PC-3 (cell line): Measurements from ENCODE around the gene PACRG. TPM values are rescaled to one million over a fixed set of nuclear protein-coding genes. Genes with fewer than 3 reads are reported as not detected.
A peak's percentile ranks its signal among the peaks of the same experiment; 100 is the strongest.

Source experiments
- ATAC-seq: fragments of 200-7000 bp; cut with Tn5 transposase; 2 replicates; pipeline ENCODE4 v1.9.1; 2020; ENCODE audit warnings: mild to moderate bottlenecking, moderate library complexity
- BruUV-seq: library from RNA; stranded (reverse); fragments of 400-500 nt; replicated peaks from 2 replicates; lab custom pipeline; 2021; lab: Mats Ljungman, UMichigan
- CTCF ChIA-PET: fragments of 300-600 bp; sonication (Branson Sonifier 250); formaldehyde crosslinking; loops from one replicate; lab custom pipeline; 2022; ENCODE audit warnings: antibody characterized with exemption; lab: Charles Lee
- POLR2A ChIA-PET: fragments of 300-600 bp; sonication (Branson Sonifier 250); formaldehyde crosslinking; loops from one replicate; lab custom pipeline; 2022; ENCODE audit warnings: antibody characterized with exemption; ENCODE audit not compliant: unreplicated experiment; lab: Charles Lee
- DNase-seq: peaks from one replicate; pipeline ENCODE4 v3.0.0-alpha.2; 2015
- H2AFZ ChIP-seq: fragments of 300-600 bp; sonication (generic); 2 replicates; pipeline ENCODE4 v1.6.0; 2016; ENCODE audit warnings: antibody characterized with exemption, low read length
- H3F3A ChIP-seq: fragments of 300-600 bp; sonication (generic); one replicate; pipeline ENCODE4 v1.6.0; 2017; ENCODE audit warnings: antibody characterized with exemption, low read length, control low read depth, mild to moderate bottlenecking; ENCODE audit not compliant: unreplicated experiment
- H3K27ac ChIP-seq: fragments of 300-600 bp; sonication (generic); 2 replicates; pipeline ENCODE4 v1.5.1; 2016; ENCODE audit warnings: mild to moderate bottlenecking, low read length
- H3K27me3 ChIP-seq: fragments of 300-600 bp; sonication (generic); 2 replicates; pipeline ENCODE4 v1.6.1; 2016; ENCODE audit warnings: low read length, mixed read lengths
- H3K36me3 ChIP-seq: fragments of 300-600 bp; sonication (generic); 2 replicates; pipeline ENCODE4 v1.6.1; 2016; ENCODE audit warnings: low read depth, mixed run types, low read length, mixed read lengths
- H3K4me1 ChIP-seq: fragments of 300-600 bp; sonication (generic); 2 replicates; pipeline ENCODE4 v1.5.1; 2016; ENCODE audit warnings: low read length; ENCODE audit not compliant: insufficient read depth
- H3K4me2 ChIP-seq: fragments of 300-600 bp; sonication (generic); 2 replicates; pipeline ENCODE4 v1.6.0; 2016; ENCODE audit warnings: low read length
- H3K4me3 ChIP-seq: fragments of 300-600 bp; sonication (generic); 2 replicates; pipeline ENCODE4 v1.5.1; 2016; ENCODE audit warnings: mild to moderate bottlenecking, low read length, mixed read lengths
- H3K79me2 ChIP-seq: fragments of 300-600 bp; sonication (generic); 2 replicates; pipeline ENCODE4 v1.6.1; 2017; ENCODE audit warnings: low read length, mixed read lengths
- H3K9ac ChIP-seq: fragments of 300-600 bp; sonication (generic); 2 replicates; pipeline ENCODE4 v1.6.0; 2016; ENCODE audit warnings: mild to moderate bottlenecking, low read length
- H3K9me2 ChIP-seq: fragments of 300-600 bp; sonication (generic); replicated peaks from 2 replicates; pipeline ENCODE4 v1.6.1; 2016; ENCODE audit warnings: mixed run types, low read length, mixed read lengths
- H3K9me3 ChIP-seq: fragments of 300-600 bp; sonication (generic); 2 replicates; pipeline ENCODE4 v1.6.1; 2016; ENCODE audit warnings: low read length, mixed read lengths
- H4K20me1 ChIP-seq: fragments of 300-600 bp; sonication (generic); 2 replicates; pipeline ENCODE4 v1.6.1; 2016; ENCODE audit warnings: low read length, mixed read lengths
- EZH2 ChIP-seq: fragments of 300-600 bp; sonication (generic); IDR thresholded peaks from one replicate; pipeline ENCODE4 v1.6.1; 2017; ENCODE audit warnings: antibody characterized with exemption, mild to moderate bottlenecking, low read length; ENCODE audit not compliant: unreplicated experiment
- EZH2phosphoT487 ChIP-seq: fragments of 300-600 bp; sonication (generic); IDR thresholded peaks from 2 replicates; pipeline ENCODE4 v1.6.1; 2018; ENCODE audit warnings: mild to moderate bottlenecking, antibody characterized with exemption, low read length, borderline replicate concordance
- intact Hi-C: fragments of 100-400 bp; cut with micrococcal nuclease; formaldehyde crosslinking; loops from 2 replicates; pipeline ENCODE4 v1.9.0; 2023
- total RNA-seq: library from RNA; depleted of rRNA; stranded (reverse); fragments of >200 nt; gene quantifications from 2 replicates; pipeline ENCODE4 v1.2.3, GENCODE V29; 2014
- TF ChIP-seq, protein P1 (sequence below): fragments of 300-600 bp; sonication (generic); conservative IDR thresholded peaks from 2 replicates; pipeline ENCODE4 v1.5.1; 2017; ENCODE audit warnings: antibody characterized with exemption, low read depth, mild to moderate bottlenecking, low read length

Gene PACRG
- total RNA-seq, 1 experiment from 2014 or later: not detected

DNA sequence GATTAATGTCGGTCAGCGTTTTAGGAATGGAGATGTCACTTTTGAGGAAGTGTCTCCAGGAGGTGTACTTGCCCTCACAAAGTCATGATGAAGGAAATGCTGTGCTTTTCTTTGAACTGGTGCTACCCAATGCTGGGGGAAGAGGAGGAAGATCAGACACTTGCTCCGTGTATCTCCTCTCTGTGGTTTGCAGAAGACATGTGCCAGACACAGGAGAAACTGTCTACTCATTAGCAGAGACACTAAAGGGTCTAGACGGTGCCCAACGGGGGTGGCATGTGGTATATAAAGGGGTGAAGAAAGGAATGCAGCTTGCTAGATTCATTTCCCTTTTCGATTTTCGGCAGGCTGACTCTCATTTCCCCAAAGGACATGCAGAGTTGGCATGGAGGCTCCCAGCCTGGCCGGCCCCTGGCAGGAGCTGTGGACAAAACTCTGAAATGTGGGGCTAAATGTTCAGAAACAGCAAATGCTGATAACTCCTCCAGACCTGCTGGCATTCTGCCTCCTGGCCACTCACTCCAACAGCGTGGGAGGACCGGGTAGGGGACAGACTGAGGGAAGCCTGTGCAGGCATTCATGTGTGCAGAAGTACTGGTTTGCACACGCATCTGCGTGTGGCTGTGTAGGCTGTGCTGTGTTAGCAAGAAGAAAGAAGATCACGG is 627.1 kb downstream of the PACRG start:
- Histone ChIP-seq H3F3A (no peaks in the 10 kb centered on the region), H3K4me3 (peak overlapping the region; percentile 54; the same call in 1 of the 2 replicates), H3K4me1 (peaks cover 39% of the 10 kb centered on the region), H2AFZ (peak overlapping the region; percentile 34), H4K20me1 (no peaks in the 10 kb centered on the region), H3K9ac (peak overlapping the region; percentile 25; the same call in 1 of the 2 replicates), H3K79me2 (no peaks in the 10 kb centered on the region), H3K9me2 (no peaks in the 10 kb centered on the region), H3K4me2 (peak overlapping the region; percentile 75), H3K9me3 (no peaks in the 10 kb centered on the region), H3K27me3 (no peaks in the 10 kb centered on the region), H3K27ac (peak overlapping the region; percentile 76), H3K36me3 (no peaks in the 10 kb centered on the region)
- BruUV-seq: no TSS peak
- intact Hi-C loops: loop anchor here (1.0 to 5.0 kb wide), 2 partner anchors 31 to 52 kb away; no protein-coding TSS in a partner anchor
- ChIA-PET POLR2A (no interaction called here), CTCF (no interaction called here)
- peak; percentile 27 for ATAC-seq
- DNase-seq: peak; percentile 42
- TF ChIP-seq EZH2 (no peak), EZH2phosphoT487 (no peak)
- TF ChIP-seq, protein P1, sequence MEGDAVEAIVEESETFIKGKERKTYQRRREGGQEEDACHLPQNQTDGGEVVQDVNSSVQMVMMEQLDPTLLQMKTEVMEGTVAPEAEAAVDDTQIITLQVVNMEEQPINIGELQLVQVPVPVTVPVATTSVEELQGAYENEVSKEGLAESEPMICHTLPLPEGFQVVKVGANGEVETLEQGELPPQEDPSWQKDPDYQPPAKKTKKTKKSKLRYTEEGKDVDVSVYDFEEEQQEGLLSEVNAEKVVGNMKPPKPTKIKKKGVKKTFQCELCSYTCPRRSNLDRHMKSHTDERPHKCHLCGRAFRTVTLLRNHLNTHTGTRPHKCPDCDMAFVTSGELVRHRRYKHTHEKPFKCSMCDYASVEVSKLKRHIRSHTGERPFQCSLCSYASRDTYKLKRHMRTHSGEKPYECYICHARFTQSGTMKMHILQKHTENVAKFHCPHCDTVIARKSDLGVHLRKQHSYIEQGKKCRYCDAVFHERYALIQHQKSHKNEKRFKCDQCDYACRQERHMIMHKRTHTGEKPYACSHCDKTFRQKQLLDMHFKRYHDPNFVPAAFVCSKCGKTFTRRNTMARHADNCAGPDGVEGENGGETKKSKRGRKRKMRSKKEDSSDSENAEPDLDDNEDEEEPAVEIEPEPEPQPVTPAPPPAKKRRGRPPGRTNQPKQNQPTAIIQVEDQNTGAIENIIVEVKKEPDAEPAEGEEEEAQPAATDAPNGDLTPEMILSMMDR: no peak

DNA sequence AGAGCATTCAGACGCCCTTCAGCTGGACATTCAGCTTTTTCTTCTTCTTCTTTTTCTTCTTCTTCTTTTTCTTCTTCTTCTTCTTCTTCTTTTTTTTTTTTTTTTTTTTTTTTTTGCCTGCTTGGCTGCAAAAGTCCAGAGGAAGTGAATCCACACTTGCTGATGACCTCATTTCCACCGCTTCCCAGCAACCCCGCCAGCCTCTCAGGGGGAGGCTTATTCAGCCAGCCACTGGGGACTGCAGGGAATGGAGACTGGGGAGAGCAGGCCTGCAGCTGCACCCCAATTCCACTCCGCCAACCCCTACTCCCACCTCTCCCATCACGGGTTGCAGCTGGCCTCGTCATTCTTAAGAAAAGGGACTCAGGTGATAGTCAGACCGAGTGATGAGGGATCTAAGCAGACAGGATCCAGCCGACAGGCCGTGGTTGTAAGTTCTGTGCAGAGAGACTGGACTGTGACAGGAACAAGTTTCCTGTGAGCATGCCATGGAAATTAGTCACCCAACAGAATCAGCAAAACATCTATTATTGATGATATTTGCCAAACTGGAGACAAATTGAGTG is 627.7 kb downstream of the PACRG start:
- peaks cover 39% of the 10 kb centered on the region for H3K4me1 ChIP-seq
- H3K4me3 ChIP-seq: peak overlapping the region; percentile 54
- ChIA-PET POLR2A (no interaction called here), CTCF (no interaction called here)
- H3K9me3 ChIP-seq: no peaks in the 10 kb centered on the region
- H3K9me2 ChIP-seq: no peaks in the 10 kb centered on the region
- ATAC-seq (peak; percentile 73), DNase-seq (peak; percentile 59)
- peak overlapping the region; percentile 76 for H3K27ac ChIP-seq
- no peaks in the 10 kb centered on the region for H3K79me2 ChIP-seq
- TF ChIP-seq EZH2 (no peak), EZH2phosphoT487 (no peak)
- TF ChIP-seq, protein P1: no peak
- H3K4me2 ChIP-seq: peak overlapping the region; percentile 75
- H3K27me3 ChIP-seq: no peaks in the 10 kb centered on the region
- peak overlapping the region; percentile 34 for H3K9ac ChIP-seq
- intact Hi-C loops: loop anchor here (1.0 to 5.0 kb wide), 2 partner anchors 31 to 52 kb away; no protein-coding TSS in a partner anchor
- no TSS peak for BruUV-seq
- H3K36me3 ChIP-seq: no peaks in the 10 kb centered on the region
- H2AFZ ChIP-seq: peak overlapping the region; percentile 34
- H4K20me1 ChIP-seq: no peaks in the 10 kb centered on the region
- H3F3A ChIP-seq: no peaks in the 10 kb centered on the region

DNA sequence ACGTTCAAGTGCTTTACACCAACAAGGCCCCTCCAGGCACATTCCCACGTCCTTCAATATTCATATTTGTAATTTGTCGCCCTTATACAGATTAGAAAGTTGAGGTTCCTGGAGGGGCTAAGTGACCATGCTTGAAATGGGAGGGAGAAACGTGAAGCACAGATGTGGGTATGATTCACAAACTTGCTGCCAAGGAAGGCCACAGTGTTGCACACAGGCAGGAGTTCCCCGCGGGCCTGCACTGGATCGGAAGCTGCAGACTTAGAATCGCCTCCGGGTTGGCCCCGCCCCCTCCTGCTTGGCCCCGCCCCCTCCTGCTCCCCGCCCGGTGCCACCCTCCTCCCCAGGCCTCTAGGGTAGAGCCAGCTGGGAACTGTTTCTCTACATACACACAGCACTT is 628.5 kb downstream of the PACRG start:
- Histone ChIP-seq H4K20me1 (no peaks in the 10 kb centered on the region), H3K4me1 (peaks cover 39% of the 10 kb centered on the region), H3K9ac (peak overlapping the region; percentile 34), H3K27me3 (no peaks in the 10 kb centered on the region), H3F3A (no peaks in the 10 kb centered on the region), H3K9me3 (no peaks in the 10 kb centered on the region), H3K36me3 (no peaks in the 10 kb centered on the region), H3K4me3 (peak overlapping the region; percentile 54; the same call in 1 of the 2 replicates), H3K27ac (peak overlapping the region; percentile 76), H2AFZ (no peak overlapping the region), H3K4me2 (peak overlapping the region; percentile 75), H3K79me2 (no peaks in the 10 kb centered on the region), H3K9me2 (no peaks in the 10 kb centered on the region)
- BruUV-seq: no TSS peak
- DNase-seq (peak; percentile 67), ATAC-seq (peak; percentile 73)
- TF ChIP-seq EZH2: no peak
- TF ChIP-seq, protein P1: no peak
- no peak for TF ChIP-seq EZH2phosphoT487
- POLR2A ChIA-PET: no interaction called here
- CTCF ChIA-PET: interaction anchor here (0.7 kb wide), 1 partner anchor 35 kb away, joined by 3 read pairs; no protein-coding TSS in a partner anchor
- intact Hi-C loops: loop anchor here (5.0 kb wide), 1 partner anchor 51 kb away; no protein-coding TSS in a partner anchor
